HL-60/S4 (cell line): Measurements from ENCODE around the gene WDFY3.
"Not testable (repeated sequence)": the region's sequence is repeated elsewhere in the genome, so short reads cannot be mapped to it uniquely, and the experiment has no call there.

ENCODE experiments used
- in situ Hi-C: fragments of 300-500 bp; cut with MboI; formaldehyde crosslinking; loops from 2 replicates; pipeline ENCODE4 v1.14.3; 2022; ENCODE audit warnings: low sequenced_read_pairs

WDFY3 gene

DNA sequence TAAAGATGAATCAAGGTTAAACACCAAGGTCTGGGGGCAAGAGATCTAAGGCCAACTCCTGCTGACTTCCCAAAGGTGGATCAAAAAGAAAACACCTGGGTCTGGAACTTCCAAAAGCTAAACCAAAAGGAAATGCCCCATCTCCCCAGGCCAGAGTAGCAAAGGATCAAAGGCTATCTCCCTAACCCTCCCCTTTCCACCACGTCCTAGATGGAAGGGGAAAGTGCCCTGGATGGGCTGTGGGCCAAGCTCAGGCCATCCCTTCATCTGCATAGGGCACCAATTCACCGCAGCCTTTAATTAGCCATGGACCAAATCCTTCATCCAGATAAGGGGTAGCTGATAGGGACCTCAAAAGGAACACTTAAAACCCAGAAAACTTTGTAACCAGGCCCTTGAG, 100.2 kb downstream of the WDFY3 start:
- in situ Hi-C loops = no loop called here

DNA sequence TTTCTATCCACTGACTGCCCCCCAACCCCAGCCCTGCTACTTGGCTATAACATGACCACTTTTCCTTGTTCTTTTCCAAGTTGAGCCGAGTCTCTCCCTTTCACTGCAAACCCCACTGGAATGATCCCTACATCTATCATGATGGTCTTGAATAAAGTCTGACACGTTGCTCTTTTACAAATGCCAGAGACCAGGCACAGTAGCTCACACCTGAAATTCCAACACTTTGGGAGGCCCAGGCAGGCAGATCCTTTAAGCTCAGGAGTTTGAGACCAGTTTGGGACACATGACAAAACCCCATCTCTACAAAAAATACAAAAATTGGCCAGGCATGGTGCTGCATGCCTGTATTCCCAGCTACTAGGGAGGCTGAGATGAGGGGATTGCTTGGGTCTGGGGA, 100.9 kb downstream of the WDFY3 start:
- in situ Hi-C loops = no loop called here

DNA sequence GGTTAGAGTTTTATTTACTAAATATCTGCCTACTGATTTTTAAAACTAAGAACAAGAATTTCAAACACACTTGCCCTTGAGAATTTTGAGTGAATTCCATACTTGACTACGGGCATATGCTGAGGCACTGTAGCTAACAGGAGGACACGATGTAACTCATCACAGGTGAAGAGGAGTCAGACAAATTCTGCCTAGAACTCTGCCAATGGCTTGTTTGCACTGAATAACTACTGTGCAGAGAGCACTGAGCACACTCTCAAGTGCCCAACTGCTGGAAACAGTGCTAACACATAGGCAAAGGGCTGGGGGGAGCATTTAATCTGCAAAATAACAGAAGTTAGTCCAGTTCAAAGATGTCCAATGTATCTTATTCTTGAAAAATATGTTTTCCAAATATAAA, 104.4 kb downstream of the WDFY3 start:
- in situ Hi-C loops = no loop called here

DNA sequence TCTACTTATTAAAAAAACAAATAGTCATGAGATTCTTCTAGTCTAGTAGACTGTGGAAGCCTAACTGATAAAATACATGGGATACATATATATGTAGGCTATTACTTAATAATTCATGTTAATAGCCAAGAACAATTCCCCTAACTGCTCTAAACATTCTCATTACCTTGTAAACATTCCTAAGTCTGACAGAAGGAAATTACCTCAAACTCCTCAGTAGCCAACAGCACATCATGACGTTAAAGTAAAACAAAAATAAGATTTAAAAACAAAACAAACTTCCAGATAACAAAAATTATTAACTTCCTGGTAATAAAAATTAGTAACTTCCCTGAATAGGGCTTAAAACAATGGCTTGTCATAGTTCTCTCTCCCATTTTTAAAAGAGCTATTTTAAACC, 109.2 kb downstream of the WDFY3 start:
- in situ Hi-C loops = no loop called here

- in situ Hi-C loops = no loop called here
Measured at GRCh38 chr4:84856468-84857049, 109.9 kb downstream of the WDFY3 start.

DNA sequence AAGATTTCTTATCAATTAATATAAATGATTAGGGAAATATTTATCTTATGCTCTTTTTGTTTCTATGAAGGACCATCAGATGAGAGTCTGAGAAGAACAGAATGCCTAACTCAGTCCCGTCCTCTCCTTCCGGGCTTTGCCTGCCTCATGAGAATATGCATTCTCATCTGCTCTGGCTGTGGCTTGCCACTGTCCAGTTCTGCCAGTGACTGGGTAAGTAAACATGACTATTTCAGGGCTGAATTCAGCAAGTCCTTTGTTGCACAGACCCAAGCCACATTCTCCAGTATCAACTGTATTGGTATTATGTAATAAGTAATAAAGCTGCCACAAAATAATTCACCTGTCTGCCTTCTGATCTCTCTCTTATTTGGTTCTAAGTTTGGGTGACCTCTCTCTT, 110.7 kb downstream of the WDFY3 start:
- in situ Hi-C loops = no loop called here

DNA sequence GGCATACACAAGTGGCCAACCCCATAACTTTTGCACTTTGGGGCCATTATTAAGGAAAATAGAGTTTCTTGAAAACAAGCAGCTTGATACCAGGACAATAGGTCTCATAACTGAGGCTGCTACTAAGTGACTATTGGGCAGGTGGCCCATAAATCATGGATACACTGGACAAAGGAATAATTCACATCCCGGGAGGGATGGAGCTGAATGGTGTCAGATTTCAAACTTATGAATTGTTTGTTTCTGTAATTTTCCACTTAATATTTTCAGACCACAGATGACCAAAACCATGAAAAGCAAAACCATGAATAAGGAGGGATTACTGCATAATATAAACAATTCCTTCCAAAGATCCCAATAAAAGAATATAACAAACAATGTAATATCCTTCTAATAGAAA, 114.4 kb downstream of the WDFY3 start:
- in situ Hi-C loops = no loop called here

GRCh38 chr4:84849051-84849640, 117.3 kb downstream of the WDFY3 start:
- in situ Hi-C loops = no loop called here

- in situ Hi-C loops = no loop called here
Measured at GRCh38 chr4:84848432-84848831, 118.1 kb downstream of the WDFY3 start.

DNA sequence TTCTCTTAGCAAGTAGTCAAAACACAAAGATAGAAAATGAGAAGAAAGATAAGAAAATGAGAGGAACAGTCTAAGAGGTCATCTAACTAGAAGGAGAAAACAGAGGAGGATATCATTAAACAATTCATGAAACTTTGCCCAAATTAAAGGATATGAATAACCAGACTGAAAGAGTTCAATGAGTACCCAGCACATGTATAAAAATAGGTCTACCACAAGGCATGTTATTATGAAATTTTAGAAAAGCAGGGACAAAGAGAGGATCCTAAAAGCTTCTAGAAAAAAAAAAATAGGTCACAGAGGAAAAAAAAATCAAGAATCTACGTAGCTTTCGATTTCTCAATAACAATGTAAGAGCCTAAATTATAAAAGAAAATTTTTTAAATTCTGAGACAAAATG, 118.5 kb downstream of the WDFY3 start:
- in situ Hi-C loops = no loop called here

GRCh38 chr4:84846985-84847384, 119.5 kb downstream of the WDFY3 start:
- in situ Hi-C loops = no loop called here

GRCh38 chr4:84841435-84841834, 125.1 kb downstream of the WDFY3 start:
- in situ Hi-C loops = no loop called here

DNA sequence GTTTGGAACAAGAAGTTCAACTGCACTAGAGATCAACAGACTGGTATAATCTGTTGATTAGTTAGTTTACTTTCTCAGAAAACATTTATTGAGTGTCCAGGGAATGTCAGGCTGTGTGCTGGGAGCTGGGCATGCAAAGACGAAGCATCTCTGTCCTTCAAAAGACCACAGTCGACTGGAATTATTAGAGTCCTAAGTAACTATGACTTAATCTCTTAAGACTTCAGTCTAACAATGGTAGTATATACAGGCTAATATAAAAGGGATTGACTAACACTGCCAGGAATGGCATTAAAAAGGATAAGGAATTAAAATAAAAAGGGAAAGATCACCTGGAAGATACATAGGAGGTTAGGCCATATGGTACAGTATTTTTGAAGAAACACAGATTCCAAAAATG, 128.7 kb downstream of the WDFY3 start:
- in situ Hi-C loops = no loop called here

GRCh38 chr4:84829633-84830032, 136.9 kb downstream of the WDFY3 start:
- in situ Hi-C loops = not testable (repeated sequence)

GRCh38 chr4:84826681-84827080, 139.8 kb downstream of the WDFY3 start:
- in situ Hi-C loops = no loop called here

GRCh38 chr4:84825701-84826341, 140.7 kb downstream of the WDFY3 start:
- in situ Hi-C loops = no loop called here

DNA sequence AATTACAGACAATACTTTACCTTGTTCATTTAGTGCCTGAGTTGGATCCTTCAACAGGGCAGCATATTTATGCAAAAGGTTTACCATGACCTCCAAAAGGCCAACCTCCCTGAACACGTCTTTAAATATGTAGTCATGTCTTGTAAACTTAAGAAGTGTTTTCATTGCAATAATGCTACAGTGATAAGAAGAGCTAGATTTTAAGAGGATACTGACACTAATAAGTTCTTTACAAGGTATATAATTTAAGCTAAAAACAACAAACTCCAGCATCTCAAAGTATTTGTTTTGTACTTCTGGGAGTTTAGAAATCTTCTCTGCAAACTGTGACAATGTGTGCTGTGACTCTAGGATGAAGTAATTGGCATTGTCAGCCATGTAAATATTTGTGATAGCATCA, 145.4 kb downstream of the WDFY3 start:
- in situ Hi-C loops = no loop called here

GRCh38 chr4:84814094-84814750, 152.3 kb downstream of the WDFY3 start:
- in situ Hi-C loops = no loop called here

GRCh38 chr4:84809946-84810345, 156.5 kb downstream of the WDFY3 start:
- in situ Hi-C loops = no loop called here

DNA sequence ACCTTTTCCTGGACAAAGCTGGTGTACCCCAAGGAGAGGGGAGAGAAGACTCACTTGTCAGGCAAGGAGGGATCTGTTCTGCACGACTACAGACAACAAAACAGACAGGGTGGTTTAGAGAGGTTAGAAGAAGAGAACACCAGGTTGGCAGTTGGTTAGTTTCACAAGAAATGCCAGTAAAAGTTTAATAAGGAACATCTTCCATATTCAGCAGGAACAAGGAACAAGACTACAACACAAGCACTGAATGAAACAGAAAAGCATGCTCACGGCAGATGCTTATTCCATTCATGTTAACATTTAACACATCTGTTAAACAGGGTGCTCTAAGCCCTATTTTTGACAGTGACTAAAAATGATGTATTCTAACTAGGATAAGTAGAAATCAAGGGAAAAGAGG, 158.2 kb downstream of the WDFY3 start:
- in situ Hi-C loops = no loop called here

DNA sequence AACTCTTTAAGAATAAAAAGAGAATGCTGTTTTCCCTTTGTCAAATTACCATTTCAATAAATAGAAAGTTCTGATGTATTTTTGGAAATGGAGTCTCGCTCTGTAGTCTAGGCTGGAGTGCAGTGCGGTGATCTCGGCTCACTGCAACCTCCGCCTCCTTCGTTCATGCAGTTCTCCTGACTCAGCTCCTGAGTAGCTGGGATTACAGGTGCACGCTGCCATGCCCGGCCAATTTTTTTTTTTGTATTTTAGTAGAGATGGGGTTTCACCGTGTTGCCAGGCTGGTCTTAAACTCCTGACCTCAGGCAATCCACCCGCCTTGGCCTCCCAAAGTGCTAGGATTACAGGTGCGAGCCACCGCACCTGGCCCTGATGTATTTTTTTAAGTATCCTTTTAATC, 159.9 kb downstream of the WDFY3 start:
- in situ Hi-C loops = not testable (repeated sequence)

DNA sequence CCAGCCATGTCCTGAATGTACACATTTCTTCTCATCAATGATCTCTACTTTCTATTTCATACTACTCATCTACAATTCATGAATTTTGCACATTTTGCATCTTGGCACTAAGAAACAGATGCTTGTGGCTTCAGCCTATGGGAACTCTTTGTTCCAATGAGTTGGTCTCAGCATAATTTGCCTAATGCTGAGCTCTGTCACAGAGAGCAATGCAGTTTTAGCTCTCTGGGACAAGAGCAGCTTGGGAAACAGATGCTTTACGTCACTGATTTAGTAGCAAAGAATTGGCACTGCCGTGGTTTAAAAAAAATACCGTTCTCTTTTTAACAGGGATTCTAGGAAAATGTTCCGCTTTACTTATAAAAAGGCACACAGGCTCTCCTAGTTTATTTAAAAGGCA, 162.4 kb downstream of the WDFY3 start:
- in situ Hi-C loops = no loop called here
